Heart left ventricle (tissue), 16 donors: ENCODE results near the gene H19. TPM values are rescaled to one million over a fixed set of nuclear protein-coding genes. Genes with fewer than 3 reads are reported as not detected.

ENCODE experiments used
- ATAC-seq, 4 donors: fragments of 200-7000 bp; cut with Tn5 transposase; one replicate each; pipeline ENCODE4 v1.9.1; 2020 to 2022; ENCODE audit warnings: moderate library complexity in 4 of 4, mild to moderate bottlenecking in 3 of 4, moderate number of reproducible peaks in 1 of 4
- DNase-seq, 5 donors: peaks; one replicate each; pipeline ENCODE4 v3.0.0-alpha.2; 2020
- H3K27ac ChIP-seq, 12 donors: fragments of 200-600 bp; sonication (generic) in 4 of 12; one replicate each; pipeline versions ENCODE4 v1.5.0 to v1.8.0; 2016 to 2022; ENCODE audit warnings: mild to moderate bottlenecking in 2 of 12
- H3K27me3 ChIP-seq, 9 donors: fragments of 200-600 bp; sonication (generic) in 2 of 9; one replicate each; pipeline versions ENCODE4 v1.5.1 to v1.8.0; 2016 to 2022; ENCODE audit warnings: mild to moderate bottlenecking in 3 of 9
- H3K36me3 ChIP-seq, 9 donors: fragments of 200-600 bp; sonication (generic) in 2 of 9; one replicate each; pipeline versions ENCODE4 v1.5.0 to v1.8.0; 2018 to 2022; ENCODE audit warnings: mild to moderate bottlenecking in 2 of 9
- H3K4me1 ChIP-seq, 12 donors: fragments of 200-600 bp; sonication (generic) in 4 of 12; one replicate each; pipeline versions ENCODE4 v1.5.0 to v1.8.0; 2016 to 2022; ENCODE audit warnings: mild to moderate bottlenecking in 3 of 12
- H3K4me3 ChIP-seq, 12 donors: fragments of 200-600 bp; sonication (generic) in 4 of 12; one replicate each; pipeline versions ENCODE4 v1.5.0 to v1.8.0; 2017 to 2022; ENCODE audit warnings: mild to moderate bottlenecking in 9 of 12, moderate library complexity in 4 of 12
- H3K9me3 ChIP-seq, 12 donors: fragments of 200-600 bp; sonication (generic) in 4 of 12; one replicate each; pipeline versions ENCODE4 v1.5.0 to v1.8.0; 2016 to 2022; ENCODE audit warnings: mild to moderate bottlenecking in 1 of 12
- CTCF ChIP-seq, 12 donors: fragments of 200-600 bp; sonication (generic) in 4 of 12; IDR thresholded peaks; one replicate each; pipeline versions ENCODE4 v1.5.0 to v1.8.0; 2018 to 2022; ENCODE audit warnings: antibody characterized with exemption in 12 of 12, mild to moderate bottlenecking in 5 of 12
- POLR2A ChIP-seq, 2 donors: fragments of 450-650 bp; IDR thresholded peaks; one replicate each; pipeline ENCODE4 v1.6.1; 2017; ENCODE audit warnings: antibody characterized with exemption in 2 of 2, mild to moderate bottlenecking in 2 of 2, moderate library complexity in 2 of 2
- WGBS, 4 donors: extraction: QIAGEN DNeasy Blood & Tissue Kit in 2 of 4; methylation state at CpG; one replicate each; pipeline versions ENCODE4 v1.1.5 to v1.1.7; 2013 to 2018; 5-methylcytosine and 5-hydroxymethylcytosine counted together
- intact Hi-C, 10 donors: fragments of 100-400 bp; cut with DNase I; formaldehyde crosslinking; loops; one replicate each; pipeline versions ENCODE4 v1.11.1 to v1.14.2; 2022
- polyA plus RNA-seq, 2 donors: library from polyadenylated mRNA; stranded (reverse); fragments of 200-250 nt; gene quantifications; one replicate each; pipeline ENCODE4 v1.2.3, GENCODE V29; 2013
- total RNA-seq, 9 donors: library from RNA; depleted of rRNA in 2 of 9; stranded (reverse); fragments of >200 nt in 2 of 9; fragmentation: NEBNext Ultra II Directional in 3 of 9; extraction: Animal tissue kit (Norgen Biotek cat#: 25700) in 3 of 9; gene quantifications; one replicate each; pipeline versions ENCODE4 v1.1.0 to v1.2.4, GENCODE V29; 2016 to 2023
- donor health status: ischemic (EF 13 %, LVEDD 7.1; RV severe dilation, severe dysfunction).
- donor health status: healthy with polysubstance abuse.
- donor health status: DM: no; HTN: yes; CAD: no.
- donor health status: DM: no; HTN: no; CAD: no.
- donor health status: ischemic (EF 25% LVEDD 6.9; RV normal size, moderate dysfunction).
- donor health status: ischemic (EF 25% LVEDD 5.7; RV mildly dilated, moderate dysfunction).
- donor health status: healthy.
- donor health status: DM: yes; HTN: yes; CAD: no.
- donor health status: ischemic (EF 35%, LVEDD 5.7; RV mildly dilated, moderate dysfunction).
- donor health status: nonischemic (EF 11% LVEDD 7.7; RV severe dilation, severe dysfunction).
- donor health status: DM: yes; HTN: yes; CAD: no.
- donor health status: PGD.
- donor health status: ischemic (EF 29% LVEDD 5.4; RV normal size, mild dysfunction).
- donor health status: nonischemic (EF 23%, LVEDD 6.1; RV moderate dilation, normal function).

H19 gene
- total and polyA plus RNA-seq, 11 donors, result 303 to 1,545 (median 586) TPM

DNA sequence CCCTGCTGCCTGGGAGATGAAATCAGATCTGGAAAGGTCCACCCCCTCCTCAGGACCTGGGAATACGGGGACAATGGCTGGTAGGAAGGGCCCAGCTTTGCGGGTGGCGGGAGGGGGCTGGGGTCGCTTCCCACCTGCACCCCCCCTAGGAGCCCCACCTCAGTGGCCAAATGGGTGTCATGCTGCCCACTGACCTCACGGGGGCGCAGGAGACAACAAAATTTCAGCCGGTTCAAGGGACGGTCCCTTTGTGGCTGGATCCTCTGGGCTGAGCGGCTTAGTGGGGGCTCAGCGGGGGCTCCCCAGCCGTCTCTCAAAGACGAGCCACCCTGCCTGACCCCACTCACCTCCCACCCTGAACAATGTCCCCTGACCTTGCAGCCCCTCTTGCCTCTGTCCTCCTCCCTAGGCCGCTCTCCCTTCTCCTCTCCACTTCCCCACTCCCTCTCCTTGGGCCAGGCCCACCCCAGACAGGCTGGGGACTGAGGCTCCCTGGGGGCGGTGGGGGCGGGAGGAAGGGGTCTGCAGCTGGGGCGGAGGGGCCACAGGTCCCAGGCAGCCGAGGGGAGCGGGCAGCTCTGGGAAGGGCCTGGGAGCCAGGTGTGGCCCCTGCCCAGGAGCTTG lies 39.3 kb upstream of the H19 start:
- TF ChIP-seq CTCF (IDR thresholded peaks at IDR 0.05), result no peak
- no peak for TF ChIP-seq POLR2A (IDR thresholded peaks at IDR 0.05)
- DNase-seq (no peak), ATAC-seq (peak in 3 of 4 donors; percentile 55 to 79 (median 73))
- H3K4me3 ChIP-seq, result no peak overlapping the region
- no CpG with 5 or more reads among the region's 18 CpGs for WGBS, 4 donors
- H3K9me3 ChIP-seq, result no peaks in the 10 kb centered on the region
- no peak overlapping the region for H3K27ac ChIP-seq
- H3K4me1 ChIP-seq, result no peaks in the 10 kb centered on the region
- no peaks in the 10 kb centered on the region for H3K27me3 ChIP-seq
- no peaks in the 10 kb centered on the region for H3K36me3 ChIP-seq
- intact Hi-C loops, result no loop called here

DNA sequence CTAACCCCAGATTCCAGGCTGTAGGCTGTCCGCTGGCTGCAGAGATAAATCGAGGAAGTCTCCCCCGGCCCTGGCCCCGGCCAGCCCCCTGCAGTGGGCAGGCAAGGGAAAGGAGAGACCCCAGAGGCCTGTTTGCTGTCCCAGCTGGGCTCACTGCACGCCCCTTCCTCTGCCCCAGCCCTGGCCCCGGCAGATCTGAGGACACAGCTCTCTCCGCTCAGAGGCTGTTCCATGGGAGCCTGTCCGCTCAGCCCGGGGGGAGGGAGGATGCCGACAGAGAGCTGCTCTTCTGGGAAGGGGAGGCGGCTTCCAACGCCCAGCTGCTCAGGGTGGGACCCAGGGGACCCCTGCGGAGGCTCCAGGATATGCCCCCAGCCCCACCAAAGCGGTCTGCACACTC lies 37.7 kb upstream of the H19 start:
- no peak overlapping the region for H3K4me3 ChIP-seq
- ATAC-seq (no peak), DNase-seq (no peak)
- no peaks in the 10 kb centered on the region for H3K27me3 ChIP-seq
- TF ChIP-seq CTCF (IDR thresholded peaks at IDR 0.05) (no peak), POLR2A (IDR thresholded peaks at IDR 0.05) (no peak)
- intact Hi-C loops, result no loop called here
- H3K36me3 ChIP-seq, result no peaks in the 10 kb centered on the region
- WGBS, 4 donors, result no CpG with 5 or more reads among the region's 14 CpGs
- no peaks in the 10 kb centered on the region for H3K9me3 ChIP-seq
- H3K4me1 ChIP-seq, result no peaks in the 10 kb centered on the region
- no peak overlapping the region for H3K27ac ChIP-seq

DNA sequence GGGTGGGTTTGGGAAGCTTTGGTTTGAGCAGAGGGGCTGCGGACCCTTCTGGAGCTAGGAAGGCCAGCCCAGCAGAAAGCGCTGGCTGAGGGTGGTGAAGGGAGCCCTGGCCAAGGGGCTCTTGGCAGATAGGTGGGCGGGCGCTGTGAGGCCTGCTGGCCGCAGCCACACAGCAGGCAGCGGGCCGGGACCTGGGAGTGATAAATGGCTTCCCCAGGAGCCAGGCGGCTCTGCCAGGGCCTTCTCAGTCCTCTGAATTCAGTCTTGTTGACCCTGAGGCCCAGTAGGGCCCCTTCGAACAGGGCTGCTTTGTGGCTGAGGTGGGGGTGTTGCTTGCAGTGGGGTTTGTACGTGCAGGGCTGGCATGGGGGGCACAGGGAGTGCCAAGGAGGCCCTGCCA lies 33.4 kb upstream of the H19 start:
- Histone ChIP-seq H3K27me3 (no peaks in the 10 kb centered on the region), H3K9me3 (no peaks in the 10 kb centered on the region), H3K4me3 (no peak overlapping the region), H3K36me3 (no peaks in the 10 kb centered on the region), H3K27ac (no peak overlapping the region), H3K4me1 (no peaks in the 10 kb centered on the region)
- WGBS, 4 donors, result no CpG with 5 or more reads among the region's 10 CpGs
- intact Hi-C loops, result no loop called here
- DNase-seq (no peak), ATAC-seq (no peak)
- no peak for TF ChIP-seq CTCF (IDR thresholded peaks at IDR 0.05)
- TF ChIP-seq POLR2A (IDR thresholded peaks at IDR 0.05), result no peak

DNA sequence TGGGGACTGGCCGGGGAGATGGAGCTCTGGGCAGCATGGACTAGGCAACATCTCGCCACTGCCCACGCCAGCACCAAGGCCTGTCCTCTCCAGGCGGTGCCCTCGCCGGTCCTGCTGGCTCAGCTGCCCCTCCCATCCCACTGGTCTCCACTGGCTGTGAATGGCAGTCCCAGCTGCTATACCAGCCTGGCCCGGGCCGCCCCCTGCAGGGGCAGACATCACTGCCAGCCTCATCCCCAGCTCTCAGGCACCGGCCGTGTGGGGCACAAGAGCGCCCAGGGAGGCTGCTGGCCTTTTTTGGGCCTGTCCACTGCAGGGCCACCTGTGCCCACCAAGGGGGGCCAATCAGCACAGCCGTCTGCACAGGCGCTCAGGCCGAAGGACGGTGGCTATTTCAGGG lies 30.1 kb upstream of the H19 start:
- Histone ChIP-seq H3K27ac (no peak overlapping the region), H3K4me3 (no peak overlapping the region), H3K36me3 (no peaks in the 10 kb centered on the region), H3K9me3 (no peaks in the 10 kb centered on the region), H3K4me1 (no peaks in the 10 kb centered on the region), H3K27me3 (no peaks in the 10 kb centered on the region)
- DNase-seq, result no peak
- WGBS, 4 donors, result no CpG with 5 or more reads among the region's 15 CpGs
- no peak for ATAC-seq
- intact Hi-C loops, result no loop called here
- TF ChIP-seq POLR2A (IDR thresholded peaks at IDR 0.05) (no peak), CTCF (IDR thresholded peaks at IDR 0.05) (no peak)
